Fibroblast of lung (primary cell): ENCODE results near the gene NRCAM. TPM values are rescaled to one million over a fixed set of nuclear protein-coding genes. Genes with fewer than 3 reads are reported as not detected.

Experiments used
- DNase-seq, 2 donors: peaks; one replicate each; pipeline versions ENCODE4 v3.0.0 to v3.0.0-alpha.2; 2010; ENCODE audit warnings: low read depth in 2 of 2
- H2AFZ ChIP-seq: 2 replicates; pipeline ENCODE4 v1.5.1; 2012; ENCODE audit warnings: low read length, control low read depth, inconsistent platforms
- H3K27ac ChIP-seq: 2 replicates; pipeline ENCODE4 v1.5.1; 2011; ENCODE audit warnings: low read length, control low read depth; ENCODE audit not compliant: insufficient read depth
- H3K27me3 ChIP-seq: 2 replicates; pipeline ENCODE4 v1.5.1; 2011; ENCODE audit warnings: mild to moderate bottlenecking, low read length; ENCODE audit not compliant: control insufficient read depth, insufficient read depth
- H3K36me3 ChIP-seq: 2 replicates; pipeline ENCODE4 v1.5.1; 2011; ENCODE audit warnings: low read length; ENCODE audit not compliant: control insufficient read depth, insufficient read depth
- H3K4me1 ChIP-seq: 2 replicates; pipeline ENCODE4 v1.5.1; 2011; ENCODE audit warnings: low read length; ENCODE audit not compliant: control insufficient read depth, insufficient read depth; ENCODE audit errors: extremely low read depth
- H3K4me2 ChIP-seq: 2 replicates; pipeline ENCODE4 v1.5.1; 2011; ENCODE audit warnings: low read length, control low read depth; ENCODE audit not compliant: insufficient read depth; ENCODE audit errors: extremely low read depth
- H3K4me3 ChIP-seq, 4 experiments: fragments of 200-600 bp in 1 of 4; sonication (generic) in 1 of 4; replicated peaks in 1 of 4; 2 replicates each; pipeline ENCODE4 v1.5.1; 2011 to 2016; ENCODE audit warnings: low read length in 4 of 4, low read depth in 3 of 4, mild to moderate bottlenecking in 3 of 4, control low read depth in 2 of 4, inconsistent platforms in 1 of 4, mixed read lengths in 1 of 4; ENCODE audit not compliant: insufficient read depth in 1 of 4; ENCODE audit errors: control extremely low read depth in 1 of 4
- H3K79me2 ChIP-seq: 2 replicates; pipeline ENCODE4 v1.5.1; 2012; ENCODE audit warnings: mild to moderate bottlenecking, low read length, inconsistent platforms; ENCODE audit not compliant: control insufficient read depth, insufficient read depth
- H3K9ac ChIP-seq: 2 replicates; pipeline ENCODE4 v1.5.1; 2011; ENCODE audit warnings: mild to moderate bottlenecking, low read length, control low read depth; ENCODE audit not compliant: insufficient read depth
- H3K9me3 ChIP-seq: 2 replicates; pipeline ENCODE4 v1.5.1; 2012; ENCODE audit warnings: low read depth, low read length; ENCODE audit not compliant: control insufficient read depth, insufficient read depth
- H4K20me1 ChIP-seq: 2 replicates; pipeline ENCODE4 v1.5.1; 2011; ENCODE audit warnings: low read length; ENCODE audit not compliant: control insufficient read depth, insufficient read depth; ENCODE audit errors: extremely low read depth
- EZH2 ChIP-seq: IDR thresholded peaks from 2 replicates; pipeline ENCODE4 v1.5.1; 2012; ENCODE audit warnings: low read length, control low read depth, mild to moderate bottlenecking; ENCODE audit errors: missing control alignments
- polyA plus RNA-seq, 2 donors: library from polyadenylated mRNA; depleted of rRNA in 1 of 2; stranded (reverse) in 1 of 2; unstranded in 1 of 2; fragments of >200 nt; gene quantifications; 2 replicates each; pipeline ENCODE4 v1.2.1, GENCODE V29; 2011 to 2012; ENCODE audit warnings: missing spikeins in 1 of 2
- total RNA-seq: library from RNA; depleted of rRNA; stranded (reverse); fragments of >200 nt; gene quantifications from 2 replicates; pipeline ENCODE4 v1.2.1, GENCODE V29; 2014
- TF ChIP-seq, protein P1 (sequence below), 2 donors: IDR thresholded peaks in 1 of 2; conservative IDR thresholded peaks in 1 of 2; 1 replicate in 1 of 2; 2 replicates in 1 of 2; pipeline ENCODE4 v1.5.1; 2011 to 2012; ENCODE audit warnings: low read length in 2 of 2, control low read depth in 1 of 2, inconsistent platforms in 1 of 2, low read depth in 1 of 2, mild to moderate bottlenecking in 1 of 2

Gene NRCAM
- total and polyA plus RNA-seq, 2 donors (not counting 1 experiment from before 2014, with no cell fraction given) = 2.1 to 2.2 TPM

DNA sequence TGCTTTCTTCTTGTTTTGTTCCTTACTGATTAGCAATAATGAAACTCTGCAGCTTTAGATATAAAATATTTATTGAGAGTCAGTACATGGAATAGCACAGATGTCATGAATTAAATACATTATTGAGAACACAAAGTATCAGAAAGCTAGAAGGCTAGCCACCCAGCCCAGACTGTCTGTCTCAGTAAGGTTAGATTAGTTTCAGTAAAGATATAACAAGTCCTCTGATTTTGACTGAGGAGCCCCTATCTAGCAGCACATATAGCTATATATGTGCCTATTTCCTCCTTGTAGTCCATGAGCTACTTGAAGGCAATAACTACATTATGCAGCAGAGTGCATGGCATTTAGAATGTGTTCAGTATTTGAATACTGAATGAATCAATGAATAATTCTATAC lies 81.3 kb downstream of the NRCAM start:
- no peak overlapping the region for H3K4me2 ChIP-seq
- no peaks in the 10 kb centered on the region for H3K9me3 ChIP-seq
- H2AFZ ChIP-seq = no peak overlapping the region
- no peaks in the 10 kb centered on the region for H3K79me2 ChIP-seq
- no peaks in the 10 kb centered on the region for H3K27me3 ChIP-seq
- H3K36me3 ChIP-seq = no peaks in the 10 kb centered on the region
- H3K4me1 ChIP-seq = no peaks in the 10 kb centered on the region
- DNase-seq = no peak
- no peak overlapping the region for H3K9ac ChIP-seq
- no peaks in the 10 kb centered on the region for H4K20me1 ChIP-seq
- TF ChIP-seq EZH2 = no peak
- TF ChIP-seq, protein P1, sequence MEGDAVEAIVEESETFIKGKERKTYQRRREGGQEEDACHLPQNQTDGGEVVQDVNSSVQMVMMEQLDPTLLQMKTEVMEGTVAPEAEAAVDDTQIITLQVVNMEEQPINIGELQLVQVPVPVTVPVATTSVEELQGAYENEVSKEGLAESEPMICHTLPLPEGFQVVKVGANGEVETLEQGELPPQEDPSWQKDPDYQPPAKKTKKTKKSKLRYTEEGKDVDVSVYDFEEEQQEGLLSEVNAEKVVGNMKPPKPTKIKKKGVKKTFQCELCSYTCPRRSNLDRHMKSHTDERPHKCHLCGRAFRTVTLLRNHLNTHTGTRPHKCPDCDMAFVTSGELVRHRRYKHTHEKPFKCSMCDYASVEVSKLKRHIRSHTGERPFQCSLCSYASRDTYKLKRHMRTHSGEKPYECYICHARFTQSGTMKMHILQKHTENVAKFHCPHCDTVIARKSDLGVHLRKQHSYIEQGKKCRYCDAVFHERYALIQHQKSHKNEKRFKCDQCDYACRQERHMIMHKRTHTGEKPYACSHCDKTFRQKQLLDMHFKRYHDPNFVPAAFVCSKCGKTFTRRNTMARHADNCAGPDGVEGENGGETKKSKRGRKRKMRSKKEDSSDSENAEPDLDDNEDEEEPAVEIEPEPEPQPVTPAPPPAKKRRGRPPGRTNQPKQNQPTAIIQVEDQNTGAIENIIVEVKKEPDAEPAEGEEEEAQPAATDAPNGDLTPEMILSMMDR (conservative IDR thresholded peaks at IDR 0.05 in 1 of 2, IDR thresholded peaks at IDR 0.05 in 1 of 2; ENCODE audit: low read depth in 1 of 2, low read length in 2 of 2) = no peak
- H3K27ac ChIP-seq = no peak overlapping the region
- no peak overlapping the region for H3K4me3 ChIP-seq

DNA sequence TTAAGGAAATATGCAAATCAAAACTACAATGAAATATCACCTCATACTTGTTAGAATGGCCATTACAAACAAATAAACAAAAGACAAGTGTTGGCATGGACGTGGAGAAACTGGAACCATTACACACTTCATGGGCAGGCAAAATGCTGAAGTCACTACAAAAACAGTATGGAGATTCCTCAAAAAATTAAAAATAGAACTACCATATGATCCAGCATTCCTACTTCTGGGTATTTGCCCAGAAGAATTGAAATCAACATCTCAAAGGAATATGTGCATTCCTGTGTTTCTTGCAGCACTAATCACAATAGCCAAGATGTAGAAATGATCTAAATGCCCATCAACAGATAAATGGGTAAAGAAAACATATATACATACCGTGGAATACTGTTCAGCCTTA lies 83.6 kb downstream of the NRCAM start:
- Histone ChIP-seq H2AFZ (no peak overlapping the region), H3K27me3 (no peaks in the 10 kb centered on the region), H3K36me3 (no peaks in the 10 kb centered on the region), H3K27ac (no peak overlapping the region), H3K4me1 (no peaks in the 10 kb centered on the region), H3K4me3 (no peak overlapping the region), H4K20me1 (no peaks in the 10 kb centered on the region), H3K9ac (no peak overlapping the region), H3K9me3 (no peaks in the 10 kb centered on the region), H3K79me2 (no peaks in the 10 kb centered on the region), H3K4me2 (no peak overlapping the region)
- TF ChIP-seq, protein P1 (conservative IDR thresholded peaks at IDR 0.05 in 1 of 2, IDR thresholded peaks at IDR 0.05 in 1 of 2; ENCODE audit: low read depth in 1 of 2, low read length in 2 of 2) = no peak
- no peak for TF ChIP-seq EZH2
- DNase-seq = peak; percentile 25 to 42

DNA sequence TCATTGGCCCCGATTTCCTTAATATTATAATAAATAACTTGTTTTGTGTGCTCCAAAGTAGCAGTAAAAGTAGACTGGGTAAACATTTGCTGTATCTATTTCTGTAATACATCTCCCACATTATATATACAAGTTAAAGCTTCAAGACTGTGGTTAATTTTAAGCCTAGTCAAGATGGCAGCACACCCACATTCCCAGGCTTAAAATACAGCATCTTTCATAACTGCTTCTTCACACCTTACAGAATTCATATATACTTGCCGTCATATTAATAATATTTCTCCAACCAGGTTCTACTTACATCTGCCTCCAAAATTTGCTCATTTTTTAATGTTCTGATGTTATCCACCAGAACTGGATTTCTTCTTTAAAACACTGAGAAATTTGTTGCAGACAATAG lies 85.6 kb downstream of the NRCAM start:
- Histone ChIP-seq H3K79me2 (no peaks in the 10 kb centered on the region), H2AFZ (no peak overlapping the region), H3K4me2 (no peak overlapping the region), H3K4me1 (no peaks in the 10 kb centered on the region), H3K27me3 (no peaks in the 10 kb centered on the region), H4K20me1 (no peaks in the 10 kb centered on the region), H3K36me3 (no peaks in the 10 kb centered on the region), H3K4me3 (no peak overlapping the region), H3K27ac (no peak overlapping the region), H3K9me3 (no peaks in the 10 kb centered on the region), H3K9ac (no peak overlapping the region)
- DNase-seq = no peak
- TF ChIP-seq, protein P1 (conservative IDR thresholded peaks at IDR 0.05 in 1 of 2, IDR thresholded peaks at IDR 0.05 in 1 of 2; ENCODE audit: low read depth in 1 of 2, low read length in 2 of 2) = no peak
- no peak for TF ChIP-seq EZH2
